GM19193 (cell line): ENCODE measurements around the gene STAC3.

ENCODE experiments used
- POLR2A ChIP-seq: IDR thresholded peaks from 4 replicates; pipeline ENCODE4 v1.6.1; 2011; ENCODE audit not compliant: insufficient read depth, insufficient read length; ENCODE audit errors: extremely low read depth

Gene STAC3

DNA sequence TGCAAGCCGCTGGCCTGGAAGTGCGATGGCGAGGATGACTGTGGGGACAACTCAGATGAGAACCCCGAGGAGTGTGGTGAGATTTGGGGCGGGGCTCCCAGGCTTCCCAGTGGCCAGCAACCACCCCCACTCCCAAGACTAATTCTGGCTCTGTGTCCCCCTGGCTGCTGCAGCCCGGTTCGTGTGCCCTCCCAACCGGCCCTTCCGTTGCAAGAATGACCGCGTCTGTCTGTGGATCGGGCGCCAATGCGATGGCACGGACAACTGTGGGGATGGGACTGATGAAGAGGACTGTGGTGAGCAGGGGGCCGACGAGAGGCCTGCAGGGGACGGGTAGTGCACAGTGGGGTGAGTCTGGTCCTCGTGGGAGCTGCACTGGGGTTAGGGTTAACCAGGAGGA, 46.5 kb downstream of the STAC3 start:
- no peak for TF ChIP-seq POLR2A

GRCh38 chr12:57203791-57204190, 47.2 kb downstream of the STAC3 start:
- no peak for TF ChIP-seq POLR2A

DNA sequence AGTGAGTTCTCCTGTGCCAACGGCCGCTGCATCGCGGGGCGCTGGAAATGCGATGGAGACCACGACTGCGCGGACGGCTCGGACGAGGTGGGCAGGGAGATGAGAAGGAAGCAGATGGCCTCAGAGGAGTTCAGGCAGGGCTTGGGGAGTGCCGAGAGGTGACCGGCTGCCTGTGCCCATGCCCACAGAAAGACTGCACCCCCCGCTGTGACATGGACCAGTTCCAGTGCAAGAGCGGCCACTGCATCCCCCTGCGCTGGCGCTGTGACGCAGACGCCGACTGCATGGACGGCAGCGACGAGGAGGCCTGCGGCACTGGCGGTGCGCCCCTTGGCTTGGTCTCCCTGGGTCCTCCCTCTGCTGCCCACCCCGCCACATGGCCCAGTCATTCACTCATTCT, 47.8 kb downstream of the STAC3 start:
- no peak for TF ChIP-seq POLR2A

GRCh38 chr12:57202321-57202720, 48.7 kb downstream of the STAC3 start:
- no peak for TF ChIP-seq POLR2A

DNA sequence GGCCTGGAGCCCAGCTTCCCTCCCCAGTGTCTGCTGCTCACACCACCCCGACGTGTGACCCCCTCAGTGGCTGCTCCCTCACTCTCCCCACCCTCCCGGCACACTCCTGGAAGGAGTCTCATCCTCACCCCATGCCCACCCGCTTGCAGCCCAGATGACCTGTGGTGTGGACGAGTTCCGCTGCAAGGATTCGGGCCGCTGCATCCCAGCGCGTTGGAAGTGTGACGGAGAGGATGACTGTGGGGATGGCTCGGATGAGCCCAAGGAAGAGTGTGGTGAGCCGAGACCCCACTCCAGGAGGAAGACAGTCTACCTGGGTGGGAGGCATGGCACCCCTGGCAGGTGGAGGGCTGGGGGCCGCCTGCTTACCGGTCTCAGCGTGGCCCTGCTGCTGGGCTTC, 49.4 kb downstream of the STAC3 start:
- TF ChIP-seq POLR2A, result no peak

GRCh38 chr12:57201219-57201618, 49.8 kb downstream of the STAC3 start:
- TF ChIP-seq POLR2A, result no peak

- TF ChIP-seq POLR2A, result no peak
Measured at GRCh38 chr12:57200497-57200896, 50.5 kb downstream of the STAC3 start.

DNA sequence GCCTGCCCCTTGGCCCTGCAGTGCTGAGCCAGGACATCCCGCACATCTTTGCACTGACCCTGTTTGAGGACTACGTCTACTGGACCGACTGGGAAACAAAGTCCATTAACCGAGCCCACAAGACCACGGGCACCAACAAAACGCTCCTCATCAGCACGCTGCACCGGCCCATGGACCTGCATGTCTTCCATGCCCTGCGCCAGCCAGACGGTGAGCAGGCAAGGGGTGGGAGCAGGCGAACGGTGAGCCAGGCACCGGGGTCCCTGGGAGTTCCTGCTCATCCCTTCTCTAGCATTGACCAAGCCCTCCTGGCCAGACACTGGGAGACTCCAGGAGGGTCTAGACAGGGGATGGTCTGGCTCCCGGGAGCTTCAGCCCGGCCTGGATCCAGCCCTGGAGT, 51.8 kb downstream of the STAC3 start:
- no peak for TF ChIP-seq POLR2A

DNA sequence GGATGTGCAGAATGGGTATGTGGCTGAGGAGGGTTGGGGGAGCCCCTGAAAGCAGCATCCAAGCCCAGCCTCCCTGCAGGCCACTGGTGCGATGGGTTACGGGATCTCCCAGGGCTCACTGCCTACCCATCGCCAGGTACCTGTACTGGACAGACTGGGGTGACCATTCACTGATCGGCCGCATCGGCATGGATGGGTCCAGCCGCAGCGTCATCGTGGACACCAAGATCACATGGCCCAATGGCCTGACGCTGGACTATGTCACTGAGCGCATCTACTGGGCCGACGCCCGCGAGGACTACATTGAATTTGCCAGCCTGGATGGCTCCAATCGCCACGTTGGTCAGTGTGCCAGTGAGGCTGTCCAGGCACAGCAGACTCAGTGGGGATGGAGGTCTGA, 52.7 kb downstream of the STAC3 start:
- no peak for TF ChIP-seq POLR2A

GRCh38 chr12:57196956-57197355, 54.0 kb downstream of the STAC3 start:
- TF ChIP-seq POLR2A, result no peak

GRCh38 chr12:57196439-57196838, 54.5 kb downstream of the STAC3 start:
- no peak for TF ChIP-seq POLR2A

GRCh38 chr12:57195611-57196371, 55.2 kb downstream of the STAC3 start:
- TF ChIP-seq POLR2A, result no peak

- TF ChIP-seq POLR2A, result no peak
Measured at GRCh38 chr12:57195186-57195585, 55.8 kb downstream of the STAC3 start.

GRCh38 chr12:57194253-57194652, 56.7 kb downstream of the STAC3 start:
- TF ChIP-seq POLR2A, result no peak

DNA sequence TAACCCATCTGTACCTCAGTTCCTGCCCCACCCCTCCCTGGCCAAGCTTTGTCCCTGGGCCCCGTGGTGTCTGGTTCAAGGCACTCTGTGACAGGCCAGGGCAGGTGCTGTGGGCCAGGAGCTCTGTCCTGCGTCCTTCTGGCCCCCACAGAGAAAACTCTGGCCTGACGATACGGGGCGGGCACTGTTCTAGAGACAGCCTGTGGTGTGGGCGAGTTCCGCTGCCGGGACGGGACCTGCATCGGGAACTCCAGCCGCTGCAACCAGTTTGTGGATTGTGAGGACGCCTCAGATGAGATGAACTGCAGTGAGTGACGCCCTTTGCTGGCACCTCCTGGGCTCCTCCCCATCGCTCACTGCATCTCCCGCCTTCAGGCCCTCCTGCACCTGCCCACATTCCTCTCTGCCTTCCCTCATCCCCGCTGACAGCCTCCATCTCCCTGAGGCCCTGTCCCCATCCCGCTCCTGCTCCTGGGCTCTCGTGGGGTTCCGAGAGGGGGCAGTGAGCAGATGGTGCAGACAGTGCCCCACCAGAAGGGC, 57.2 kb downstream of the STAC3 start:
- TF ChIP-seq POLR2A, result no peak
